GM12874 (cell line): ENCODE measurements around the gene MAJIN.
A peak's percentile ranks its signal among the peaks of the same experiment; 100 is the strongest.

Experiments used
- CTCF ChIP-seq: IDR thresholded peaks from 2 replicates; pipeline ENCODE4 v1.5.1; 2011; ENCODE audit warnings: low read depth, mild to moderate bottlenecking, control low read depth, low read length, moderate library complexity; ENCODE audit not compliant: insufficient read depth

The MAJIN gene

GRCh38 chr11:64898076-64898445, 73.8 kb downstream of the MAJIN start:
- TF ChIP-seq CTCF = no peak

DNA sequence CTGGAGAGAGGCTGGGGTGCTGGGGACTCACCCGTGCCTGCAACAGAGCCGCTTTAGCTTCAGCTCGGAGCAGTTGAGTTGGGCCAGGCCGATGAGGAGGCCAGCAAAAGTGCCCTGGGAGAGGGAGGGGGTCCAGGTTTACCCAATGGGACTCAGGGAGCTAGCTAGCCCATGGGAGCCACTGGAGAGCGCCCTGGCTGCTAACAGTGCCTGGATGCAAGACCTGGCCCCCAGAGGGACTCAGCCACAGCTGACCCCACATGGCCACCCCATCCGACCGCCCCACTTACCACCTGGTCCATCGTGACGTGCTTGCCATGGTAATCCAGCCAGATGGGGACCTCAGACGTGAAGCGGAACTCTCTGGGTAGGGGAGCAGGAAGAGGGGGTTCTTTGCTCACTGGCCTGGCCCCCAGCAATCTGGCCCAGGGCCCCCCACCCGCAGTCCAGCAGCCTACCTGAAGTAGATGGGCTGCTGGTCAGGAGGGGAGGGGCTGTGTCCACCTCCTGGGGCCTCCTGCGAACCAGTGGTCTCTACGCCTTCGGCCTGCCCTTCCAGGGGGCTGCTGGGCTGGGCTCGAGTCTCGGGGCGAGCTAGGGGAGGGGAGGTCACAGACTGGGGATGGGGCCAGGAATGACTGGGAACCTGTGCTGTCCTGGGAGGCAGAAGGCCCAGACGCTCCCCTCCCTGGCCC, 74.4 kb downstream of the MAJIN start:
- no peak for TF ChIP-seq CTCF

- TF ChIP-seq CTCF = no peak
Measured at GRCh38 chr11:64896448-64897022, 75.4 kb downstream of the MAJIN start.

DNA sequence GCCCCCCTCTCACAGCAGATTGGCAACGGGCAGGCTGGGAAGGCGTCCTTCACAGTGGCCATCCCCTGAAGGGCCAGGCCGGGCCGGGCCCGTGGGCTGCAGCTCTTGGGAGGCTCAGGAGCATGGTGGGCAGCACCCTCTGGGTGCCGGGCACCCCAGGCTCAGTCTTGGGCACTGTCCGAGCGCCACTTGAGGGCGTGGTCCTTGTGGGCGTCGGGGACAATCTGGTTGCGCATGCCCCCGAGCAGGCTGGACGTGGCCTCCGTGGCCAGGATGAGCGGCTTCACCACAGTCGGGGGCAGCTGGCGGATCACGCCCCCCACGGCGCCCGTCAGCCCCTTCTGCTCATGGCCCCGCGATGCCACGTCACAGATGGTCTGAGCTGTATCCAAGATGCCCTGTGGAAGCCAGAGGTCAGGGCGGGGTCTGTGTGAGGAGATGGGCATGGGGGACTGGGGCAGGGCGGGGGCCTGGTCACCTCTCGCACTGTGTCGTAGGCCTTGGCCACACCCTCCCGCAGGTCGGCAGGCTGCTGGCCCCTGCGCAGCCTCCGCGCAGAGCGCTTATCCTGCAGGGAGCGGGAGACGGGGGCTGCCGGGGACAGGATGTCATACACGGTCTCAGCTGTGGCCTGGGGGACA, 77.0 kb downstream of the MAJIN start:
- TF ChIP-seq CTCF = no peak

- TF ChIP-seq CTCF = peak; percentile 98
Measured at GRCh38 chr11:64894070-64894811, 77.7 kb downstream of the MAJIN start.

- TF ChIP-seq CTCF = no peak
Measured at GRCh38 chr11:64893194-64894069, 78.5 kb downstream of the MAJIN start.
